ENCODE measurements around the gene NCOA6.

- TF ChIP-seq, protein P1, sequence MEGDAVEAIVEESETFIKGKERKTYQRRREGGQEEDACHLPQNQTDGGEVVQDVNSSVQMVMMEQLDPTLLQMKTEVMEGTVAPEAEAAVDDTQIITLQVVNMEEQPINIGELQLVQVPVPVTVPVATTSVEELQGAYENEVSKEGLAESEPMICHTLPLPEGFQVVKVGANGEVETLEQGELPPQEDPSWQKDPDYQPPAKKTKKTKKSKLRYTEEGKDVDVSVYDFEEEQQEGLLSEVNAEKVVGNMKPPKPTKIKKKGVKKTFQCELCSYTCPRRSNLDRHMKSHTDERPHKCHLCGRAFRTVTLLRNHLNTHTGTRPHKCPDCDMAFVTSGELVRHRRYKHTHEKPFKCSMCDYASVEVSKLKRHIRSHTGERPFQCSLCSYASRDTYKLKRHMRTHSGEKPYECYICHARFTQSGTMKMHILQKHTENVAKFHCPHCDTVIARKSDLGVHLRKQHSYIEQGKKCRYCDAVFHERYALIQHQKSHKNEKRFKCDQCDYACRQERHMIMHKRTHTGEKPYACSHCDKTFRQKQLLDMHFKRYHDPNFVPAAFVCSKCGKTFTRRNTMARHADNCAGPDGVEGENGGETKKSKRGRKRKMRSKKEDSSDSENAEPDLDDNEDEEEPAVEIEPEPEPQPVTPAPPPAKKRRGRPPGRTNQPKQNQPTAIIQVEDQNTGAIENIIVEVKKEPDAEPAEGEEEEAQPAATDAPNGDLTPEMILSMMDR (IDR thresholded peaks at IDR 0.05; ENCODE audit: low read depth, low read length, poor library complexity, severe bottlenecking) = no peak
- TF ChIP-seq EZH2phosphoT487 (IDR thresholded peaks at IDR 0.05; ENCODE audit: borderline replicate concordance, low read length) = no peak
Observed at GRCh38 chr20:34771680-34772081, 53.8 kb downstream of the NCOA6 start.

Data from DOHH2 (cell line).